Epithelial cell of esophagus (primary cell): ENCODE results near the gene CUL7.
A peak's percentile ranks its signal among the peaks of the same experiment; 100 is the strongest.
"Not testable (repeated sequence)": the region's sequence is repeated elsewhere in the genome, so short reads cannot be mapped to it uniquely, and the experiment has no call there.

ENCODE experiments used
- DNase-seq: peaks from one replicate; pipeline ENCODE4 v3.0.0; 2010; ENCODE audit warnings: low read depth
- H3K4me3 ChIP-seq: 2 replicates; pipeline ENCODE4 v1.5.1; 2011; ENCODE audit warnings: mild to moderate bottlenecking, low read length, control low read depth
- TF ChIP-seq, protein P1 (sequence below): IDR thresholded peaks from 2 replicates; pipeline ENCODE4 v1.5.1; 2011; ENCODE audit warnings: low read depth, mild to moderate bottlenecking, low read length, control low read depth, inconsistent platforms; ENCODE audit not compliant: insufficient read depth; ENCODE audit errors: missing control alignments

Gene CUL7

DNA sequence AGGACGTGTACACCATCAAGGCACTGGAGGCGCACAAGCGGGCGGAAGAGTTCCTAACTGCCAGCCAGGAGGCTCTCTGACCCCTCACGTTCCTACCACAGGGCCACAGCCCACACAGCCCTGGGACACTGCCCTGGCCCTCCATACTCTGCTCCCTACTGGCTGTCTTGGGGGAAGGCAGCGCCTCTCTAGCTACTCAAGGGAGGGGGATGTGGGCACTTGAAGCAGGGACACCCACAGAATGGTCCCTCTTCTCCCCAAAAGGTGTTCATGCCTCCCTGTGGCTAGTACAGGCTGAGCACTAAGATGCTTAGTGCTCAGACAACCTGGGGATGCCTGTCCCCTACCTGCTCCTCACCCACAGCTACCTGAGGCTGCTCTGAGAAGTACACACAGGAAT, 42.4 kb downstream of the CUL7 start:
- no peak overlapping the region for H3K4me3 ChIP-seq
- no peak for DNase-seq
- TF ChIP-seq, protein P1, sequence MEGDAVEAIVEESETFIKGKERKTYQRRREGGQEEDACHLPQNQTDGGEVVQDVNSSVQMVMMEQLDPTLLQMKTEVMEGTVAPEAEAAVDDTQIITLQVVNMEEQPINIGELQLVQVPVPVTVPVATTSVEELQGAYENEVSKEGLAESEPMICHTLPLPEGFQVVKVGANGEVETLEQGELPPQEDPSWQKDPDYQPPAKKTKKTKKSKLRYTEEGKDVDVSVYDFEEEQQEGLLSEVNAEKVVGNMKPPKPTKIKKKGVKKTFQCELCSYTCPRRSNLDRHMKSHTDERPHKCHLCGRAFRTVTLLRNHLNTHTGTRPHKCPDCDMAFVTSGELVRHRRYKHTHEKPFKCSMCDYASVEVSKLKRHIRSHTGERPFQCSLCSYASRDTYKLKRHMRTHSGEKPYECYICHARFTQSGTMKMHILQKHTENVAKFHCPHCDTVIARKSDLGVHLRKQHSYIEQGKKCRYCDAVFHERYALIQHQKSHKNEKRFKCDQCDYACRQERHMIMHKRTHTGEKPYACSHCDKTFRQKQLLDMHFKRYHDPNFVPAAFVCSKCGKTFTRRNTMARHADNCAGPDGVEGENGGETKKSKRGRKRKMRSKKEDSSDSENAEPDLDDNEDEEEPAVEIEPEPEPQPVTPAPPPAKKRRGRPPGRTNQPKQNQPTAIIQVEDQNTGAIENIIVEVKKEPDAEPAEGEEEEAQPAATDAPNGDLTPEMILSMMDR: no peak

DNA sequence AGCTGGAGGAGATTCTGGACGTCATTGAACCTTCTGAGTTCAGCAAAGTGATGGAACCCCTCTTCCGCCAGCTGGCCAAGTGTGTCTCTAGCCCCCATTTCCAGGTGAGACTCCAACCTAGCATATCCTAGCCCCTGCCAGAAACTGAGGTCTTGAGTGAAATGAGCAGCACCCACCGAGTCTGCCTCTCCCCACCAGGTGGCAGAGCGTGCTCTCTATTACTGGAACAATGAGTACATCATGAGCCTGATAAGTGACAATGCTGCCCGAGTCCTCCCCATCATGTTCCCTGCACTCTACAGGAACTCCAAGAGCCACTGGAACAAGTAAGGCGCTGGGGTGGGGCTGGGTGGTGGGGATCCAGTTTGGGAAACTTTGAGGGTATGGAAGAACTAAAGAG, 44.5 kb downstream of the CUL7 start:
- DNase-seq: peak; percentile 46
- TF ChIP-seq, protein P1: peak; percentile 51
- no peak overlapping the region for H3K4me3 ChIP-seq

DNA sequence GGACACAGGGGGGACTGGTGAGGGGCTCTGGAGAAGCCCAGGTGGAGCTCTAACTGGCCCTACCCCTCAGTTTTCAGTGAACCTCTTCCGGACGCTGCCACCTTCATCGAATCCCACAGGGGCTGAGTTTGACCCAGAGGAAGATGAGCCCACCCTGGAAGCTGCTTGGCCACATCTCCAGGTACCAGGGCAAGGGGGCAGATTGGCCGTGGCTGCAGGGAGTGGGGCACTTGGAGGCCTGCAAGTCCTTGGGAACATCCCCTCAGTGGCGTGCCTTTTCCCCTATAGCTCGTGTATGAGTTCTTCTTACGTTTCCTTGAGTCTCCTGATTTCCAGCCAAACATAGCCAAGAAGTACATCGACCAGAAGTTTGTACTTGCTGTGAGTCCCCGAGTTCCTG, 46.5 kb downstream of the CUL7 start:
- no peak for DNase-seq
- TF ChIP-seq, protein P1: no peak
- no peak overlapping the region for H3K4me3 ChIP-seq

DNA sequence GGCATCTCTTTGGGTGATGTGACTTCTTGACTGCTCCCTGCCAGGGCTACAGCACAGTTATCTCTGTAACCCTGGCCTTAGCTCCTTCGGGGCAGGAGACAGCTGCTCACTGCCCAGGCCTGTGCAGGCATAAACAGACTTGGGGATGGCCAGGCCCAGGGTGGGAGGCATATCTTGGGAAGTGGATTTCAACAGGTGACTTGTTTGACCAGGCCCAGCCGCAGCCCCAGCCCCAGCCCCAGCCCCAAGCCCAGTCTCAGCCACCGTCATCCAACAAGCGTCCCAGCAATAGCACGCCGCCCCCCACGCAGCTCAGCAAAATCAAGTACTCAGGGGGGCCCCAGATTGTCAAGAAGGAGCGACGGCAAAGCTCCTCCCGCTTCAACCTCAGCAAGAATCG, 47.4 kb downstream of the CUL7 start:
- TF ChIP-seq, protein P1: no peak
- no peak for DNase-seq
- no peak overlapping the region for H3K4me3 ChIP-seq

DNA sequence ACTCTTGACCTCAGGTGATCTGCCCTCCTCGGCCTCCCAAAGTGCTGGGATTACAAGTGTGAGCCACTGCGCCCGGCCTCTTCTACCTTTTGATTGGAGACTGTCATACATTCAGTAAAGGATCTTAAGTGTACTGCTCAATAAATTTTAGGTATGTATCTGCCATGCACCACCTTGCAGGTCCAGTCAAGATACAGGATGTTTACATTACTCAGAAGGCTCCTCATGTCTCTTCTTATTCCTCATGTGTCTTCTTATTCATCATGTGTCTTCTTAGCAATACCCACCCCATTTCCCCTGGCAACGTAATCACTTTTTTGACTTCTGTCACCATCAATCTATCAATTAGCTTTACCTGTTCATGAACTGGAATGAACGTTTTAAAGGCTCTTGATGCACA, 47.8 kb downstream of the CUL7 start:
- no peak overlapping the region for H3K4me3 ChIP-seq
- TF ChIP-seq, protein P1: no peak
- peak; percentile 67 for DNase-seq

DNA sequence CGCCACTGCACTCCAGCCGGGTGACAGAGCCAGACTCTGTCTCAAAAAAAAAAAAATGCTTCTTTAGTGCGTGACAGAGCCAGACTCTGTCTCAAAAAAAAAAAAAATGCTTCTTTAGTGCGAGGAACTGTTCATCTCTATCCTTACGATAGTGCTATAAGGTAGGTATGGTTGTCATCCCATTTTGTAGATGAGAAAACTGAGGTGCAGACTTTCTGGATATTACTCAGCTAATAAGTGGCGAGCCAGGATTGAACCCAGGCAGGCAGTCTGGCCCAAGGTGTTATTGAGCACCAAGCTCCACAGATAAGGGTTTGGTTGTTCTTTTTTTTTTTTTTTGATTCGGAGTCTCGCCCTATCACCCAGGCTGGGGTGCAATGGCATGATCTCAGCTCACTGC, 51.8 kb downstream of the CUL7 start:
- TF ChIP-seq, protein P1: no peak
- no peak for DNase-seq
- H3K4me3 ChIP-seq: no peak overlapping the region

DNA sequence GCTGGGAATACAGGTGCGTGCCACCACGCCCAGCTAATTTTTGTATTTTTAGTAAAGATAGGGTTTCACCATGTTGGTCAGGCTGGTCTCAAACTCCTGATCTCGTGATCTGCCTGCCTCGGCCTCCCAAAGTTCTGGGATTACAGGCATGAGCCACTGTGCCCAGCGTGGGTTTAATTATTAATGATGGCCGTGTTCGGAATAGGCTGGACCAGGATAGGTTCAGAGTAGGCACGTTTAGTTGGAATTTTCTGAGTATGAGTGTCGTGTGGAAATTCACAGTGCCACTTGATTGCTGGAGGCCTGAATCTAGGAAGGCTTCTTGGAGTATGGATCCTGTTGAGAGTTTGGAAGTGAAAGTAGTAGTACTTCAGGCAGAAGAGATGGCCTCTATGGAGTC, 55.4 kb downstream of the CUL7 start:
- not testable (repeated sequence) for H3K4me3 ChIP-seq, DNase-seq

DNA sequence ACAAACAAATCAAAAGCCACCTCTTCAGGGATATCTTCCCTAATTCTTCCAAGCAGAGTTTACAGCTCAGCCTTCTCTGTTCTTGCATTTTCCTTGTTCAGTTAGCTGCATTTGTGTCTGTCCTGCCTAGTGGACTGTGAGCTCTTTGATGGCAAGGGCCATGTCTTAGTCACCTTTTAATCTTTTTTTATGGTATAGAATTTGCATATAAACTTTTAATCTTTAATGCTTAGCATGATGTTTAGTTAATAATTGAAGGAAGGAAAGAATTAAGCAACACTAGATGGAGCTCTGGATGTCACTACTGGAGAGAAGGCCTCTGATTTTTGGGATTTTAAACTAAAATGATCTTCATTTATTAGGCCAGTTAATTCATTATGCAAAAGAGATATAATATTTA, 57.1 kb downstream of the CUL7 start:
- DNase-seq: no peak
- no peak overlapping the region for H3K4me3 ChIP-seq
- TF ChIP-seq, protein P1: no peak
